Lower lobe of right lung (tissue), 2 donors: ENCODE measurements around the gene GAS7. TPM values are rescaled to one million over a fixed set of nuclear protein-coding genes. Genes with fewer than 3 reads are reported as not detected.

Experiments
- ATAC-seq, 2 donors: fragments of 200-7000 bp; cut with Tn5 transposase; one replicate each; pipeline ENCODE4 v1.9.1; 2020 to 2022; ENCODE audit warnings: mild to moderate bottlenecking in 2 of 2, moderate library complexity in 2 of 2
- DNase-seq: peaks from one replicate; pipeline ENCODE4 v3.0.0-alpha.2; 2020
- H3K27ac ChIP-seq: fragments of 200-600 bp; one replicate; pipeline ENCODE4 v1.8.0; 2022
- H3K27me3 ChIP-seq: fragments of 200-600 bp; one replicate; pipeline ENCODE4 v1.8.0; 2022; ENCODE audit warnings: low read depth
- H3K36me3 ChIP-seq: fragments of 200-600 bp; one replicate; pipeline ENCODE4 v1.8.0; 2022; ENCODE audit warnings: mild to moderate bottlenecking
- H3K4me1 ChIP-seq: fragments of 200-600 bp; one replicate; pipeline ENCODE4 v1.8.0; 2022
- H3K4me3 ChIP-seq: fragments of 200-600 bp; one replicate; pipeline ENCODE4 v1.8.0; 2022; ENCODE audit warnings: mild to moderate bottlenecking
- H3K9me3 ChIP-seq: fragments of 200-600 bp; one replicate; pipeline ENCODE4 v1.8.0; 2022
- intact Hi-C: fragments of 100-400 bp; cut with DNase I; formaldehyde crosslinking; loops from one replicate; pipeline ENCODE4 v1.11.0; 2022
- total RNA-seq: library from RNA; stranded (reverse); fragmentation: NEBNext Ultra II Directional; extraction: Animal tissue kit (Norgen Biotek cat#: 25700); gene quantifications from one replicate; pipeline ENCODE4 v1.2.1, GENCODE V29; 2021
- TF ChIP-seq, protein P1 (sequence below): fragments of 200-600 bp; IDR thresholded peaks from one replicate; pipeline ENCODE4 v1.8.0; 2022; ENCODE audit warnings: antibody characterized with exemption, mild to moderate bottlenecking
- donor health status: DM: no; HTN: yes; CAD: no; lungs with severe emphysema.

The GAS7 gene
- total RNA-seq, 1 donor from 2014 or later = 54.1 TPM

DNA sequence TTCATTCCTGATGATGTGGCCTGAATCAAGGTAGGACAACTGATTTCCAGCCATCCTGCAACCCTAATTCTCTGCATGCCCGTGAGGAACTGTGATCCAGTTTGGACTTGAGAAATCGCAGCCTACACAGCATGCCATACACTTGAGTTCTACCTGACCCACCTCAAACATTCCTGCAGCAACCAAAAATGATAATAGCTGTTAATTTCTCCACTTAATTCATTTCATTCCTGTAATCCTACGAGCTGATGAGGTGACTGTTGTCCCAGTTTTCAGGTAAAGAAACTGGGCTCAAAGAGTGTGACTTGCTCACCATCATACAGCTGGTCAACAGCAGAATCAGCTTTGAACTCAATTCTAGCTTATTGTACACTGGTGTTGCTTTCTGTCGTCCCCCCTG lies 2.2 kb upstream of the GAS7 start:
- H3K36me3 ChIP-seq = no peaks in the 10 kb centered on the region
- no peaks in the 10 kb centered on the region for H3K4me1 ChIP-seq
- DNase-seq (no peak), ATAC-seq (no peak)
- TF ChIP-seq, protein P1, sequence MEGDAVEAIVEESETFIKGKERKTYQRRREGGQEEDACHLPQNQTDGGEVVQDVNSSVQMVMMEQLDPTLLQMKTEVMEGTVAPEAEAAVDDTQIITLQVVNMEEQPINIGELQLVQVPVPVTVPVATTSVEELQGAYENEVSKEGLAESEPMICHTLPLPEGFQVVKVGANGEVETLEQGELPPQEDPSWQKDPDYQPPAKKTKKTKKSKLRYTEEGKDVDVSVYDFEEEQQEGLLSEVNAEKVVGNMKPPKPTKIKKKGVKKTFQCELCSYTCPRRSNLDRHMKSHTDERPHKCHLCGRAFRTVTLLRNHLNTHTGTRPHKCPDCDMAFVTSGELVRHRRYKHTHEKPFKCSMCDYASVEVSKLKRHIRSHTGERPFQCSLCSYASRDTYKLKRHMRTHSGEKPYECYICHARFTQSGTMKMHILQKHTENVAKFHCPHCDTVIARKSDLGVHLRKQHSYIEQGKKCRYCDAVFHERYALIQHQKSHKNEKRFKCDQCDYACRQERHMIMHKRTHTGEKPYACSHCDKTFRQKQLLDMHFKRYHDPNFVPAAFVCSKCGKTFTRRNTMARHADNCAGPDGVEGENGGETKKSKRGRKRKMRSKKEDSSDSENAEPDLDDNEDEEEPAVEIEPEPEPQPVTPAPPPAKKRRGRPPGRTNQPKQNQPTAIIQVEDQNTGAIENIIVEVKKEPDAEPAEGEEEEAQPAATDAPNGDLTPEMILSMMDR = no peak
- no peak overlapping the region for H3K27ac ChIP-seq
- H3K4me3 ChIP-seq = no peak overlapping the region
- H3K9me3 ChIP-seq = peaks cover 7% of the 10 kb centered on the region
- intact Hi-C loops = no loop called here
- peaks cover 23% of the 10 kb centered on the region for H3K27me3 ChIP-seq

DNA sequence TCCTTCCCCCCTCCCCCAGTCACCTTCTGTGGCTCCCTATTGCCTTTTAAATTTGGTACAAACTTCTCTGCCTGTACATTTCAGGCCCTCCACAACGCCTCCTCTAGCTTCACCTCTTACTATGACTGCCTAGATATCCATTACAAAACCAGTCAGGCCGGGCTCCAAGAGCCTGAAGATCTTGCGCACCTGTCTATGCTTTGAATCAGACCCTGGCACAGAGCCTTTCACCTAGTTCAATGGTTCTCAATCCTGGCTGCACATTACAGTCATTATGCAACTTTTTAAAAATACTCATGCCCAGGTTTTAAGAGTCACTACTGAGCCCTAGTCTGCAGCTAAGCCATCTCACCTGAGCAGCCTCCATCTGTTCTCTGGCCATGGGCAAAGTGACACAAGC lies 1.6 kb upstream of the GAS7 start:
- H3K36me3 ChIP-seq = no peaks in the 10 kb centered on the region
- intact Hi-C loops = no loop called here
- peaks cover 5% of the 10 kb centered on the region for H3K9me3 ChIP-seq
- no peak overlapping the region for H3K27ac ChIP-seq
- DNase-seq (no peak), ATAC-seq (peak; percentile 26 to 36)
- no peak overlapping the region for H3K4me3 ChIP-seq
- TF ChIP-seq, protein P1 = no peak
- H3K4me1 ChIP-seq = no peaks in the 10 kb centered on the region
- H3K27me3 ChIP-seq = peaks cover 23% of the 10 kb centered on the region

DNA sequence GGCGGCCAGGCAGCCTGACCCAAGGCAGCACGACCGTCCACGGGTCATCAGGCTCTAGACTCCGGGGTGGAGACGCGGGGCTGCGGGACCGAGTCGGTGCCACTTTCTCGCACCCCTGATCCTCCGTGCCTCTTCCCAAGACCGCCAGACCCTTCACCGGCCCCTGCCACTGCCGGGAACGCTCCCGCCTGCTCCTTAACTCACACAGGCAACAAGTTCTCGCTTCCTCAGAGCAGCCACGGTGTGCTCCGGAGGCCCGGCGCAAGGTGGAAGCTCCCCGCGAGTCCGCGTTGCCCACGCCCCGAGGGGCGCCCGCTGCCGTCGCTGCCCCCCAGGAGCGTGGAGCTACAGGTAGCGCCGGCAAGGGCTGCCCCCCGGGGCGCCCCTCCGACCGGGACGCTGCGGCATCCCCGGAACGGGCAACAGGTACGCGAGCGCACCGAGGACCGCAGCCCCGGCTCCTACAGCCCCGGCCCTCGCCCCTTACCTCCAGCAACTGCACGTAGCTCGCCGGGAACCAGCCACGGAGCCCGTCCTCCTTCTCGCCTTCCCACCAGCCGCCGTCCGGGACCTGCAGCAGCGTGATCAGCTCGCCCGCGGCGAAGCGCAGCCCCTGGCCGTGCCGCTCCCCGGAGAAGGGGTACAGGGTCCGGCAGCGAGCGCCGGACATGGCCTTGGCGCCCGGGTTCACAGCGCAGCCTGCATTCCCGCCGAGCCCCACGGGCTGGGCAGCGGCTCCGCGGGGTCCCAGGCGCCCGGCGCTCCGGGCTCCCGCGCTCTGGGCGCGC lies 491 bp downstream of the GAS7 start:
- peak; percentile 57 for DNase-seq

DNA sequence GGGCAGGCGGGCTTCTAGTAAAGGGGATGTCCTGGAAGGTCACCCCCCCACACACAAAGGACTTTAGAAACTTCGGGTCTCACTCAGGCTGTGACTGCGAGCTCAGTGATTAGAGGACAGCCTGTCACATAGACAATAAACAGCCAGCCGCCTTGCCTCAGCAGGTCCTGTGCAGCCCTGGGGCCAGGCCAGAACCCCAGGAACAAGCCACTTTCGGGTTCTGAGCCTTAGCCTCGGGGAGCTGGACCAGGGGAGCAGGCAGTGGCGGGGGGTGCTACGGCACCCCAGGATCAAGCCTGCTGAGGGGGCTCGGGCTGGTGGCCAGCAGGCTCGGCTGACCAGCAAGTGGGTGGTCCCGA lies 1.1 kb downstream of the GAS7 start:
- peaks cover 5% of the 10 kb centered on the region for H3K4me1 ChIP-seq
- H3K9me3 ChIP-seq = peaks cover 15% of the 10 kb centered on the region
- peak overlapping the region; percentile 68 for H3K4me3 ChIP-seq
- DNase-seq = no peak
- intact Hi-C loops = no loop called here
- TF ChIP-seq, protein P1 = no peak
- H3K36me3 ChIP-seq = no peaks in the 10 kb centered on the region
- peak; percentile 6 to 21 for ATAC-seq
- peak overlapping the region; percentile 71 for H3K27ac ChIP-seq
- H3K27me3 ChIP-seq = peaks cover 23% of the 10 kb centered on the region

More for the DNA sequence above, 491 bp downstream of the GAS7 start:
- intact Hi-C loops = no loop called here
- Histone ChIP-seq H3K27ac (peak overlapping the region; percentile 71), H3K4me3 (peak overlapping the region; percentile 68), H3K27me3 (peaks cover 23% of the 10 kb centered on the region), H3K9me3 (peaks cover 15% of the 10 kb centered on the region), H3K4me1 (no peaks in the 10 kb centered on the region), H3K36me3 (no peaks in the 10 kb centered on the region)
- peak; percentile 43 for ATAC-seq
- TF ChIP-seq, protein P1 = no peak

DNA sequence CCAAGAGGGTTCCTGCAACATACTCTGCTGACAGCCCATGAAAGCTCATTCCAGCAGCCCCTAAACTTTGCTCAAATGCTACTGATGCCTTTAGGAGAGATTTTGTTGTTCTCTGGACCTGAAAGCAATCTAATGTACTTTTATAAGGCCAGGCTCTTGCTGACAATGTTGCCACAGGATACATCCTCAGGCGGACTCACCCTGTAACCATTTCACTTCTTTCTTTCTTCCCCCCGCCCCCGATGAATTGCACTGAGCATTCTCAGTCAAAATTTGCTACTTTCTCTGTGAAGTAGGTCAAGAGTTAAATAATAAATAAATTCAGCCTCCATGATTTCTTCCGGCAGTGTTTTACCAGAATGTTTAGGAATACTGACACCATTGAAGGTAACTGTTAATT lies 1.5 kb downstream of the GAS7 start:
- Histone ChIP-seq H3K4me1 (peaks cover 9% of the 10 kb centered on the region), H3K36me3 (no peaks in the 10 kb centered on the region), H3K27ac (no peak overlapping the region), H3K9me3 (peaks cover 15% of the 10 kb centered on the region), H3K27me3 (peaks cover 23% of the 10 kb centered on the region), H3K4me3 (peak overlapping the region; percentile 68)
- TF ChIP-seq, protein P1 = no peak
- ATAC-seq (no peak), DNase-seq (no peak)
- intact Hi-C loops = no loop called here
